ENCODE data around the gene ARHGAP9. TPM values are rescaled to one million over a fixed set of nuclear protein-coding genes. Genes with fewer than 3 reads are reported as not detected.

The ARHGAP9 gene
- total and polyA plus RNA-seq, 2 of the 4 experiments (the other 2 are of a cell fraction): 0.18 to 0.79 TPM

GRCh38 chr12:57520053-57520818 lies 40.6 kb upstream of the ARHGAP9 start, which contains the start of gene DDIT3:
TSS of gene DDIT3 (minus strand) at chr12:57520514. CDS start at chr12:57517406, 3,108 bp downstream.
- H3K4me2 ChIP-seq (ENCODE audit: low read depth, low read length): peak within 1 kb of the TSS; percentile 87
- peak within 1 kb of the TSS; percentile 100 for H3K9ac ChIP-seq (ENCODE audit: low read depth, low read length)
- peak within 1 kb of the TSS; percentile 100 for H3K4ac ChIP-seq (ENCODE audit: low read depth, low read length)
- peak within 1 kb of the TSS; percentile 89 for H2AFZ ChIP-seq (replicated peaks; ENCODE audit: low read length, poor library complexity)
- H3K14ac ChIP-seq (replicated peaks; ENCODE audit: low read depth, low read length): peak within 1 kb of the TSS; percentile 100
- dilution Hi-C loops (cut with HindIII; ENCODE audit: low sequenced_read_pairs, unreplicated experiment): no loop called here
- H3K9me3 ChIP-seq (ENCODE audit: control insufficient read depth, insufficient read depth, low read length): no peaks in the 10 kb centered on the region
- H4K5ac ChIP-seq (ENCODE audit: low read depth, low read length): peak within 1 kb of the TSS; percentile 97
- H2BK15ac ChIP-seq (ENCODE audit: low read depth, low read length): peak within 1 kb of the TSS; percentile 81; the same call in 2 of the 3 replicates
- peak; percentile 98 for DNase-seq
- peak; percentile 72 for ATAC-seq (ENCODE audit: low read depth)
- ChIA-PET POLR2A (ENCODE audit: unreplicated experiment) (interaction anchor here (1.1 kb wide), 1 partner anchor 16 kb away, joined by 6 read pairs; no protein-coding TSS in a partner anchor), CTCF (interaction anchor here (1.2 kb wide), 1 partner anchor 19 kb away, joined by 3 read pairs; no protein-coding TSS in a partner anchor)
- peak within 1 kb of the TSS; percentile 99 for H2BK120ac ChIP-seq (ENCODE audit: low read depth, low read length)
- peaks cover 14% of the 10 kb centered on the region for H3K9me1 ChIP-seq (ENCODE audit: insufficient read depth, low read length)
- peaks cover 15 to 78% of the 10 kb centered on the region in 2 experiments; a peak in 3 of 4 replicates for H3K79me1 ChIP-seq (ENCODE audit: low read depth in 1 of 2, low read length in 2 of 2)
- peak within 1 kb of the TSS; percentile 96 for H4K91ac ChIP-seq (ENCODE audit: insufficient read depth, low read depth, low read length)
- H2AK5ac ChIP-seq (ENCODE audit: low read depth, low read length): peak within 1 kb of the TSS; percentile 100
- intact Hi-C loops (cut with micrococcal nuclease): no loop called here
- in situ Hi-C loops (cut with MboI; ENCODE audit: low sequenced_read_pairs): no loop called here
- H3K18ac ChIP-seq (ENCODE audit: low read depth, low read length): peak within 1 kb of the TSS; percentile 95
- peaks cover 22% of the 10 kb centered on the region for H3K4me1 ChIP-seq (ENCODE audit: control insufficient read depth, insufficient read depth, low read length)
- H2BK5ac ChIP-seq (ENCODE audit: low read depth, low read length, poor library complexity, severe bottlenecking): peak within 1 kb of the TSS; percentile 98
- H3K4me3 ChIP-seq (ENCODE audit: insufficient read depth, low read depth, low read length): peak within 1 kb of the TSS; percentile 95
- H3K27ac ChIP-seq (ENCODE audit: insufficient read depth, low read length): peak within 1 kb of the TSS; percentile 99
- peak within 1 kb of the TSS; percentile 100 for H2AK9ac ChIP-seq (replicated peaks; ENCODE audit: low read depth, low read length, poor library complexity)
- H2BK20ac ChIP-seq (ENCODE audit: low read depth, low read length): peak within 1 kb of the TSS; percentile 90
- TSS peak; percentile 89 for BruUV-seq (replicated peaks)
- peaks cover 73% of the 10 kb centered on the region for H4K20me1 ChIP-seq (ENCODE audit: insufficient read depth, low read length)
- peaks cover 42% of the 10 kb centered on the region for H3K36me3 ChIP-seq (ENCODE audit: control insufficient read depth, insufficient read depth, low read length)
- H3K23ac ChIP-seq (ENCODE audit: low read depth, low read length): peak within 1 kb of the TSS; percentile 100
- H4K8ac ChIP-seq (ENCODE audit: low read depth in 2 of 2, low read length in 2 of 2): peak within 1 kb of the TSS; percentile 69 to 100; a peak in 3 of 4 replicates
- H3K56ac ChIP-seq (ENCODE audit: extremely low read depth, insufficient read depth, low read length): peak within 1 kb of the TSS; percentile 98
- H3K27me3 ChIP-seq (ENCODE audit: control insufficient read depth, insufficient read depth, low read length): no peaks in the 10 kb centered on the region
- 2% methylated on average over 8 of the region's 52 CpGs; no CpG with 5 or more reads in 1 of the 2 experiments for WGBS, 2 experiments (ENCODE audit: extremely low coverage in 2 of 2, insufficient read length in 1 of 2)
- peak; percentile 94 for TF ChIP-seq CHD1 (IDR thresholded peaks at IDR 0.05; ENCODE audit: low read depth, low read length)
- TF ChIP-seq POLR2A (IDR thresholded peaks at IDR 0.05; ENCODE audit: low read depth, low read length): peak; percentile 100
- TF ChIP-seq RCOR1 (IDR thresholded peaks at IDR 0.05; ENCODE audit: insufficient replicate concordance, low read length): no peak
- peak; percentile 89 for TF ChIP-seq FOS (IDR thresholded peaks at IDR 0.05; ENCODE audit: low read depth, low read length)
- TF ChIP-seq BHLHE40 (IDR thresholded peaks at IDR 0.05; ENCODE audit: low read depth, low read length): peak; percentile 71
- no peak for TF ChIP-seq ELK1 (IDR thresholded peaks at IDR 0.05; ENCODE audit: borderline replicate concordance, low read depth, low read length)
- TF ChIP-seq MXI1 (IDR thresholded peaks at IDR 0.05; ENCODE audit: borderline replicate concordance, low read depth, low read length): 0 out of 2 replicates have a peak, but pooled peaks have one; percentile 12
- TF ChIP-seq SMC3 (IDR thresholded peaks at IDR 0.05; ENCODE audit: low read depth, low read length): no peak
- no peak for TF ChIP-seq MAFK (IDR thresholded peaks at IDR 0.05; ENCODE audit: low read depth, low read length)
- peak; percentile 83 for TF ChIP-seq USF2 (IDR thresholded peaks at IDR 0.05; ENCODE audit: low read depth, low read length)
- no peak for TF ChIP-seq CTCF (conservative IDR thresholded peaks at IDR 0.05; ENCODE audit: low read depth, low read length)
- TF ChIP-seq CEBPB (IDR thresholded peaks at IDR 0.05; ENCODE audit: low read depth, low read length): no peak
- peak; percentile 95; the same call in 1 of the 2 replicates for TF ChIP-seq MAZ (IDR thresholded peaks at IDR 0.05; ENCODE audit: borderline replicate concordance, low read depth, low read length)
- TF ChIP-seq RAD21 (IDR thresholded peaks at IDR 0.05; ENCODE audit: low read length): no peak
